ENCODE results near the gene PXT1. TPM values are rescaled to one million over a fixed set of nuclear protein-coding genes. Genes with fewer than 3 reads are reported as not detected.
"Not testable (repeated sequence)": the region's sequence is repeated elsewhere in the genome, so short reads cannot be mapped to it uniquely, and the experiment has no call there.

PXT1 gene
- total RNA-seq = 0.09 and 0.11 TPM in 2 replicates

DNA sequence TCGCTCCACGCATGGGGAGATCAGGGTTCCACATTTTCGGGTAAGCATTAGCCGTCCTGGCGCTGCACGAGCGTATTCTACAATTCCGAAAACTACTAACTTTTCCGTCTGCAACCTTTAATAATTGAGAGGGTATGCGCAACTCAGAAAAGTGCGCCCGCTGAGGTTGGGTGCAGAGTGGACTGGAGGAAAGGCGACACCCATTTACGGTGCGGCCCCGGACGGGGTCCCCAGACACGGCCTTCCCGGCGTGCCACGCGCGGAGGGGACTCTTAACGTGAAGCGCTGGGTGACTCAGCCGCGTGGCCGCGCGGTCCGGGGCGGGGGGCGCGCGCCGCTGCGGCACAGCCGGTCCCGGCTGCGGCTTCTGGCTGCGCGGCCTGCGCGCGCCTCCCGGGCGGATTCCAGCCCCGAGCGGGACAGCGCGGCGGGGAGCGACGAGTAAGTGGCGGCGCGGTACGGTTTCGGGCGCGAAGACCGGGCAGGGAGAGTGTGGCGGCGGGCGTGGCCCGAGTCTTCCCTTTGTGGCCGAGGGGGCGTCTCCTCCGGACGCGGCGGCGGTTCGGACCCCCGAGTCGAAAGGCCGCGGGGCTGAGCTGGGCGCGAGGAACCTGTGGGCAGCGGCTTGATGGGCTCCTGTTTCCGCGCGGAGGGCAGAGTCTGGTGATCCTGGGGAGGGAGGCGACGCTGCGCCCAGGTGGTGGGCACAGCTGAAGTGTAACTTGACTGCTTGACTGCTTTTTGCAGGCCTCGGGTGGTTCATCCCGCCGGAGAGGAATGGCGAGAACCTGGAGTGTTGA lies at the start of gene PXT1, which contains the start of gene KCTD20:
TSS of gene PXT1 (minus strand) at position 184 of the 800 bp plus-strand sequence. CDS start 16,772 bp downstream, outside the sequence.
TSS of gene KCTD20 (plus strand) at position 330 of the 800 bp plus-strand sequence. CDS start 27,098 bp downstream, outside the sequence.
- intact Hi-C loops (cut with micrococcal nuclease) = loop anchor here (2.0 to 5.0 kb wide), 5 partner anchors 102 to 416 kb away; partner anchors contain the start of genes MAPK14 and SRSF3

DNA sequence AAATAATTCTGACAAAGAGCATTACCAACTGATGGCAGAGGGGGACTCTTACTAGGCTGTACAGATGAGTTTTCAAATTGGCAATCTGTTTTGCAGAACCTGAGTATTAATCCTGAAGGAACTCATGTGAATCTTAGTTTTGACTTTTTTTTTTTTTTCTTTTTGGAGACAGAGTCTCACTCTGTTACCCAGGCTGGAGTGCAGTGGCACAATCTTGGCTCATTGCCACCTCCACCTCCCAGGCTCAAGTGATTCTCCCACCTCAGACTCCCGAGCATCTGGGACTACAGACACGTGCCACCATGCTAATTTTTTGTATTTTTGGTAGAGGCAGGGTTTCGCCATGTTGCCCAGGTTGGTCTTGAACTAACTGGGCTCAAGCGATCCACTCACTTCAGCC lies 49.4 kb upstream of the PXT1 start:
- intact Hi-C loops (cut with micrococcal nuclease) = no loop called here

GRCh38 chr6:36491378-36491965 lies 48.8 kb upstream of the PXT1 start:
- intact Hi-C loops (cut with micrococcal nuclease) = no loop called here

GRCh38 chr6:36489426-36489825 lies 46.8 kb upstream of the PXT1 start:
- intact Hi-C loops (cut with micrococcal nuclease) = no loop called here

DNA sequence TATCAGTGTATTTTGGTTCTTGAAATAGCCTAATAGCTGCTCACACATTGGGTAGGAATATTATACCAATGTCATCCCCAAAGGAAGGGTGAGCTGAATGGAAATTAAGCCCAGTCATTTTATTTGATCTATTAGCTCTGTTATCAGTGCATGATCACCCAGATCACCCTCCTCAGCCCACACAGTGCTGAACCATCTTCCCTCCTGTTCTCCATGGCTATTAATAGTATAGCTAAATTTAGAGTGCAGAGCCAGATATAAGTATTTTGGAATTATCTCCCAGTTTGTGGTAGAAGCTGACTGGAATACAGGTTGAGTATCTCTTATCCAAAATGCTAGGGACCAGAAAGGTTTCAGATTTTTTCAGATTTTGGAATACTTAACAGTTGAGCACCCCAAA lies 45.6 kb upstream of the PXT1 start:
- intact Hi-C loops (cut with micrococcal nuclease) = no loop called here

DNA sequence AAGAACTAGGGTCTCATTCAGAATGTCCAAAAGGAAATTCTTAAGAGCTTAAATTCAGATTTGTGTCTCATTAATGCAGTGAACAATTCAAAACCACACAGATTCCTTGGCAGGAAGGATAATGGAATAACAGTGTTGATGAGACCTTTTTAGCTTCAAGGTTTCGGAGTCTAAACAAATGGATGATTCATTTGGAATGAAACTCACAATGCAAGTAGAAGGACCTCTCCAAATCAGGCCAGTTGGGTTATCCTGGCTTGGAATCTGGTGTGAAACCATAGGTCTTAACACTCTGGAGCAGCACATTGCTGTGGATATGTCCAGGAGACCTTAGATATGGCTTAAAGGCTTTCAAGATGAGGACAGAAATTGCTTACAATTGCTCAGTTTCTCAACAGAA lies 45.0 kb upstream of the PXT1 start:
- intact Hi-C loops (cut with micrococcal nuclease) = no loop called here

- intact Hi-C loops (cut with micrococcal nuclease) = no loop called here
Observed at GRCh38 chr6:36484736-36485135, 42.1 kb upstream of the PXT1 start.

DNA sequence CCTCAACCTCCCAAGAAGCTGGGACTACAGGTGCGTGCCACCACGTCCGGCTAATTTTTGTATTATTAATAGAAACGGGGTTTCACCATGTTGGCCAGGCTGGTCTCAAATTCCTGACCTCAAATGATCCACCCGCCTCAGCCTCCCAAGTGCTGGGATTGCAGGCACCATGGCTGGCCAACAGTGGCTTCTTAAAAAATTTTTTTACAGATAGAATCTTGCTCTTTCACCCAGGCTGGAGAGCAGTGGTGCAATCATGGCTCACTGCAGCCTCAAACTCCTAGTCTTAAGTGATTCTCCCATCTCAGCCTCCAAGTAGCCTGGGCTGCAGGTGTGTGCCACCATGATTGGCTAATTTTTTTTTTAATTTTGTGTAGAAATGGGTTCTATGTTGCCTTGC lies 40.7 kb upstream of the PXT1 start:
- intact Hi-C loops (cut with micrococcal nuclease) = not testable (repeated sequence)

- intact Hi-C loops (cut with micrococcal nuclease) = no loop called here
Observed at GRCh38 chr6:36479256-36479655, 36.6 kb upstream of the PXT1 start.

DNA sequence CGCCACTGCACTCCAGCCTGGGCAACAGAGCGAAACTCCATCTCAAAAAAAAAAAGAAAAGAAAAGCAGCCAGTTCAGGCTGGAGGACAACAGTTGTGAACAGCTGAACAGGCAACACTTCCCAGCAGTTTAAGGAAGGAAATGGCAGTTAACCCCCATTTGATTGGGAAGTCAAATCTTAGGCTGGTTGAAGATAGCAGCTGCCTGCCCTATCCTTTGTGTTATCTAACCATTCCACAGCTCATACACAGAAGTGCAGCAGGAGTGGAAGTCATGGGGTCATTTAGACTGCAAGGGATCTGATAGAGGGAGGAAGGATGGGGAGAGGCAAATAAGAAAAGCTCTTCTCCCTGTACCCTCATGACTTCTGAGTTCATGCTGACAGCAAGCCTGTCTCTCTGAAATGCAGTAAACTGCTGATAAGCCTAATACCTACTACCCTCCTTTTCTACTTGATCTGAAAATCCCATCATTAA lies 35.4 kb upstream of the PXT1 start:
- intact Hi-C loops (cut with micrococcal nuclease) = no loop called here

DNA sequence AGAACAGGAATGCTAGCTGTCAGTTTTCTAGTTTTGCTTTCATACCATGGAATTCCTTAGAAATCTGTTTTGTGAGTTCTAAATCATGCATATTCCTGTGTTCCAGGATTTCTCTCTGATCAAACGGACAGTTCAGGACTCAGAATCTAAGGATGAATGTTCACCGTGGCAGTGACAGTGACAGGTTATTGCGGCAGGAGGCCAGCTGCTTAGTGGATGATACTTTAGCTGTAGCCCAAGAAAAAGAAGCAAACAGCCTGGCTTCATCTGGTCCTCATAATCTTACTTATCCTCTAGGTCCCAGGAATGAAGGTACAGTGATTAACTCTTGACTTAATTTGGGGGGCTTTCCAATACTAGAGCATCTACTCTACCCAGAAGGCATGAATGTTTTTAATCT lies 27.3 kb upstream of the PXT1 start:
- intact Hi-C loops (cut with micrococcal nuclease) = no loop called here

GRCh38 chr6:36469148-36469661 lies 26.6 kb upstream of the PXT1 start:
- intact Hi-C loops (cut with micrococcal nuclease) = no loop called here

GRCh38 chr6:36467625-36468024 lies 25.0 kb upstream of the PXT1 start:
- intact Hi-C loops (cut with micrococcal nuclease) = no loop called here

GRCh38 chr6:36464233-36464632 lies 21.6 kb upstream of the PXT1 start:
- intact Hi-C loops (cut with micrococcal nuclease) = no loop called here

GRCh38 chr6:36463676-36464075 lies 21.0 kb upstream of the PXT1 start:
- intact Hi-C loops (cut with micrococcal nuclease) = no loop called here

- intact Hi-C loops (cut with micrococcal nuclease) = no loop called here
Observed at GRCh38 chr6:36461646-36462045, 19.0 kb upstream of the PXT1 start.

DNA sequence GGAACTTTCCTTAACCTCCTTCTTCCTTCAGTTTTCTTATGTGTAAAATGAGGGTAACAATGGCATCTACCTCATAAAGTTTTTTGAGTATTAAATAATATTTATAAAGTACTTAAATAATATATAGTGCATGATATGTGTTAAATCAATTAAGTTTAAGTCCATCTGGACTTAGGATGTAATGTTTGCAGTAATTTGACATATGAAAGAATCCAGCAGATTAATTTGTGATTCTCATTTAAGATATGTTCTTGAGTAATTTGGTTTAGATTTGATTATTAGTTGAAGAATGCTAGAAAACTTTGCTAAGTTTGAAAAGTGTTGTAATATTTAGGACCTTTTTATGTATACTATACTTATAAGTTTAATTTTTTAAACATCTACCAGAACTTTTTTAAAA lies 18.3 kb upstream of the PXT1 start:
- intact Hi-C loops (cut with micrococcal nuclease) = no loop called here

DNA sequence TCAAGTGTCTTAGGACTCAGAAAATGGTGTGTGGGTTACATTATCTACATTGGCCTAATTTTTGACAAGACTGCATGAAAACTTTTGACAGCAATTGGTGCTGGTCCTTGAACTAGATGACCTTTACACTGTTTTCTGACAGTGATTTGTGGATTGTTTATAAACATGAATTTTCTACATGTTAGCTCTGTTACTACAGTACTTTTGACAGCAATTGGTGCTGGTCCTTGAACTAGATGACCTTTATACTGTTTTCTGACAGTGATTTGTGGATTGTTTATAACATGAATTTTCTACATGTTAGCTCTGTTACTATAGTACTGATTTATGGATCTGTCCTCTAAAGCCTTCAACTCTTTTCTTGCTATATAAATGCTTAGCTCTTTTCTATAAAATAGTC lies 16.8 kb upstream of the PXT1 start:
- intact Hi-C loops (cut with micrococcal nuclease) = no loop called here

DNA sequence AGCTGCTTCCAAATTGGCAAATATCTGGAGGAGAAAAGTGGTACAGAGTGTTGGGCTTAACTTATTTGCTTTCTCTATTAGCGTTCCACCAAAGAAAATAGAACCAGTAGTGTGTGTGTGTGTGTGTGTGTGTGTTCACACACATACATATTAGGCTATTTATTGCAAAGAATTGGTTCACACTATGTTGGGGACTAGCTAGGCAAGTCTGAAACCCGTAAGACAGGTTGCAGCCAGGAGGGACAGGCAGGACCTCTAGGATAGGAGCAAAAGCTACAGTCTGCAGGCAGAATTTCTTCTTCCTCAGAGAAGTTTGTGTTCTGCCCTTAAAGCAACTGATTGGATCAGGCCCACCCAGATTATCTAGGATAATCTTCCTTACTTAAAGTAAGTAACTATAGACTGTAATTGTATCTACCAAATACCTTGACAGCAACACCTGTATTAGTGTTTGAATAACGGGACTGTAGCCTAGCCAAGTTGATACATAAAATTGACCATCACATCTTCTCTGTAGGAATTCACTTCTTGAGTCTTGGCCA lies 12.9 kb upstream of the PXT1 start:
- intact Hi-C loops (cut with micrococcal nuclease) = no loop called here

DNA sequence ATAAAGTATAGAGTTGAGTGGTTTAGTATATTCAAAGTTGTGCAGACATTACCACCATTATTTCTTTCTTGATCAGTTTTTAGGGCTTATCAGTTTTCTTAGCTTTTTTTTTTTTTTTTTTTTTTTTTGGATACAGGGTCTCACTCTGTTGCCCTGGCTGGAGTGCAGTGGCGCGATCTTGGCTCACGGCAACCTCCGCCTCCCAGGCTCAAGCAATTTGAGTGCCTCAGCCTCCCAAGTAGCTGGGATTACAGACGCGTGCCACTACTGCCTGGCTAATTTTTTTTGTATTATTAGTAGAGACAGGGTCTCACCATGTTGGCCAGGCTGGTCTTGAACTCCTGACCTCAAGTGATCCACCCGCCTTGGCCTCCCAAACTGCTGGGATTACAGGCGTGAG lies 10.2 kb upstream of the PXT1 start:
- intact Hi-C loops (cut with micrococcal nuclease) = not testable (repeated sequence)

- intact Hi-C loops (cut with micrococcal nuclease) = not testable (repeated sequence)
Observed at GRCh38 chr6:36449173-36449572, 6.5 kb upstream of the PXT1 start.

- intact Hi-C loops (cut with micrococcal nuclease) = no loop called here
Observed at GRCh38 chr6:36445621-36446020, 3.0 kb upstream of the PXT1 start.
